B cell (primary cell): Measurements from ENCODE around the gene PPP1R13B.

ENCODE experiments used
- EZH2 ChIP-seq: IDR thresholded peaks from 2 replicates; pipeline ENCODE4 v1.6.1; 2012; ENCODE audit warnings: borderline replicate concordance, low read depth, mild to moderate bottlenecking, moderate library complexity, low read length; ENCODE audit not compliant: insufficient read depth, poor library complexity, severe bottlenecking
- TF ChIP-seq, protein P1 (sequence below): fragments of 200-600 bp; IDR thresholded peaks from one replicate; pipeline ENCODE4 v1.8.0; 2022; ENCODE audit warnings: antibody characterized with exemption, mild to moderate bottlenecking

DNA sequence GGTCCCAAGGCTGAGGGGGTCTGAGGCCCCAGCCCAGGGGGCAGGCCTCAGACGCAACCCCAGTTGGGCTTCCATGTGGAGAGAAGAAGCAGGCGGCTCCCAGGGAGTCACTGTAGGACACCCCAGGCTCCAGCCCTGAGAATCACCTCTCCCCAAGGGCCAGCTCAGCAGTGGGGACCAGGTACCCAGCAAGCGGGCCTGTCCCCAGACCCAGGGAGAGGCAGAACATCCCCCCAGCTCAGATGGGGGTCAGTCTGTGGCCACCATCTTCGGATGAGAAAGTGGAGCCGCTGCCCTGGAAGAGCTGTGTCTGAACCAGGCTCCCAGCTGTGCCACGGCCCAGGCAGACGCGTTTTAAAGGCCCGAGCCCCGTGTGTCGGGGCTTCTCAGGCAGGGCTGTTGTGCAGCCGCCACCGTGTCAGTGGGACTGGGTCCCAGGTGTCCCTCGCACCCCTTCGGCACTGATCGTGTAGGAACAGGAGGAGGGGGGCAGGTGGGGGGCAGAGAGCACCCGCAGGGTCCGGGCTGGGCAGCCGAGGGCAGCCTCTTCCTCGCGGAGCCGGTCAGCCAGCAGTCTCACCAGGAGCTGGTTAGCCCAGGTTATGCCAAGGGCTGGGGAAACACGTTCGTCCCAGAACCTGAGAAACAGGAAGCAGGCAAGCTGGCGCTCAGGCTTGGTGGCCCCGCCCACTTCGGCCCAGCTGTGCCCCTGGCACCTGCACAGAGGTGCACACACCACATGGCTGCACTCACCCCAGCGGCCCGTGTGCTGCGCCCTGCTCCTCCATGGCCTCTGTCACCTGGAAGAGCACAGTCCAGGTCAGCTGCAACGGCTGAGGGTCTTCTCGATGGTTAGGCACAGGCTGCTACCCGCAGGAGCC is 148.8 kb downstream of the PPP1R13B start:
- TF ChIP-seq, protein P1, sequence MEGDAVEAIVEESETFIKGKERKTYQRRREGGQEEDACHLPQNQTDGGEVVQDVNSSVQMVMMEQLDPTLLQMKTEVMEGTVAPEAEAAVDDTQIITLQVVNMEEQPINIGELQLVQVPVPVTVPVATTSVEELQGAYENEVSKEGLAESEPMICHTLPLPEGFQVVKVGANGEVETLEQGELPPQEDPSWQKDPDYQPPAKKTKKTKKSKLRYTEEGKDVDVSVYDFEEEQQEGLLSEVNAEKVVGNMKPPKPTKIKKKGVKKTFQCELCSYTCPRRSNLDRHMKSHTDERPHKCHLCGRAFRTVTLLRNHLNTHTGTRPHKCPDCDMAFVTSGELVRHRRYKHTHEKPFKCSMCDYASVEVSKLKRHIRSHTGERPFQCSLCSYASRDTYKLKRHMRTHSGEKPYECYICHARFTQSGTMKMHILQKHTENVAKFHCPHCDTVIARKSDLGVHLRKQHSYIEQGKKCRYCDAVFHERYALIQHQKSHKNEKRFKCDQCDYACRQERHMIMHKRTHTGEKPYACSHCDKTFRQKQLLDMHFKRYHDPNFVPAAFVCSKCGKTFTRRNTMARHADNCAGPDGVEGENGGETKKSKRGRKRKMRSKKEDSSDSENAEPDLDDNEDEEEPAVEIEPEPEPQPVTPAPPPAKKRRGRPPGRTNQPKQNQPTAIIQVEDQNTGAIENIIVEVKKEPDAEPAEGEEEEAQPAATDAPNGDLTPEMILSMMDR = no peak
- TF ChIP-seq EZH2 = no peak
